OCI-LY7 (cell line): Measurements from ENCODE around the gene CATSPERD. TPM values are rescaled to one million over a fixed set of nuclear protein-coding genes. Genes with fewer than 3 reads are reported as not detected.

Source experiments
- BruUV-seq: library from RNA; stranded (reverse); fragments of 400-500 nt; replicated peaks from 2 replicates; lab custom pipeline; 2021; lab: Mats Ljungman, UMichigan
- CTCF ChIA-PET: fragments of 300-600 bp; sonication (Branson Sonifier 250); formaldehyde crosslinking; loops from one replicate; lab custom pipeline; 2022; ENCODE audit warnings: antibody characterized with exemption; ENCODE audit not compliant: unreplicated experiment; lab: Charles Lee
- POLR2A ChIA-PET: fragments of 300-600 bp; sonication (Branson Sonifier 250); formaldehyde crosslinking; loops from one replicate; lab custom pipeline; 2022; ENCODE audit warnings: antibody characterized with exemption; lab: Charles Lee
- DNase-seq: peaks from one replicate; pipeline ENCODE4 v3.0.0-alpha.2; 2015; ENCODE audit warnings: low spot score
- H2AFZ ChIP-seq: fragments of 200-600 bp; sonication (generic), shearing (Covaris generic); 2 replicates; pipeline ENCODE4 v1.6.1; 2014; ENCODE audit warnings: mild to moderate bottlenecking, antibody characterized with exemption, low read length, moderate library complexity
- H3K27ac ChIP-seq: fragments of 200-600 bp; sonication (generic); 2 replicates; pipeline ENCODE4 v1.5.1; 2014; ENCODE audit warnings: mixed run types, low read depth, mild to moderate bottlenecking, moderate library complexity, low read length, inconsistent platforms; ENCODE audit not compliant: poor library complexity, severe bottlenecking
- H3K36me3 ChIP-seq: fragments of 200-600 bp; sonication (generic); 2 replicates; pipeline ENCODE4 v1.6.1; 2014; ENCODE audit warnings: mild to moderate bottlenecking, antibody characterized with exemption, low read length, moderate library complexity, mixed read lengths; ENCODE audit not compliant: insufficient read depth
- H3K4me1 ChIP-seq: fragments of 200-600 bp; sonication (generic); 2 replicates; pipeline ENCODE4 v1.5.1; 2014; ENCODE audit warnings: mild to moderate bottlenecking, low read length; ENCODE audit not compliant: insufficient read depth, poor library complexity, severe bottlenecking
- H3K4me2 ChIP-seq: fragments of 200-600 bp; sonication (generic); 2 replicates; pipeline ENCODE4 v1.6.1; 2014; ENCODE audit warnings: mild to moderate bottlenecking, low read length
- H3K4me3 ChIP-seq: fragments of 200-600 bp; sonication (generic); 2 replicates; pipeline ENCODE4 v1.5.1; 2014; ENCODE audit warnings: mild to moderate bottlenecking, low read depth, low read length; ENCODE audit not compliant: poor library complexity, severe bottlenecking
- H3K79me2 ChIP-seq: fragments of 200-600 bp; sonication (generic); 2 replicates; pipeline ENCODE4 v1.6.1; 2016; ENCODE audit warnings: low read depth, mild to moderate bottlenecking, low read length, moderate library complexity, mixed read lengths; ENCODE audit not compliant: insufficient read depth
- H3K9me2 ChIP-seq: fragments of 200-600 bp; sonication (generic); 2 replicates; pipeline ENCODE4 v1.6.1; 2016; ENCODE audit warnings: mild to moderate bottlenecking, low read length, mixed read lengths; ENCODE audit not compliant: insufficient read depth
- H3K9me3 ChIP-seq: fragments of 200-600 bp; sonication (generic); 2 replicates; pipeline ENCODE4 v1.6.1; 2014; ENCODE audit warnings: mild to moderate bottlenecking, mixed run types, low read length, mixed read lengths
- H4K20me1 ChIP-seq: fragments of 200-600 bp; sonication (generic); 2 replicates; pipeline ENCODE4 v1.6.1; 2014; ENCODE audit warnings: mild to moderate bottlenecking, antibody characterized with exemption, low read length, moderate library complexity, mixed read lengths; ENCODE audit not compliant: insufficient read depth
- CTCF ChIP-seq: fragments of 200-600 bp; sonication (generic); conservative IDR thresholded peaks from 2 replicates; pipeline ENCODE4 v1.5.1; 2014; ENCODE audit warnings: mild to moderate bottlenecking, antibody characterized with exemption, low read length, moderate library complexity, mixed read lengths
- EZH2phosphoT487 ChIP-seq: fragments of 200-600 bp; sonication (generic); IDR thresholded peaks from 2 replicates; pipeline ENCODE4 v1.6.1; 2018; ENCODE audit warnings: low read depth, borderline replicate concordance, mild to moderate bottlenecking, mixed run types, antibody characterized with exemption, low read length, moderate library complexity, mixed read lengths
- intact Hi-C: fragments of 100-400 bp; cut with micrococcal nuclease; formaldehyde crosslinking; loops from one replicate; pipeline ENCODE4 v1.10.0; 2022; ENCODE audit not compliant: unreplicated experiment
- total RNA-seq, 2 experiments: library from RNA; depleted of rRNA in 1 of 2; stranded (reverse); fragments of >200 nt in 1 of 2; shearing (Covaris generic) in 1 of 2; gene quantifications; 2 replicates each; pipeline ENCODE4 v1.2.3, GENCODE V29; 2014 to 2022

The CATSPERD gene
- total RNA-seq, 2 experiments from 2014 or later = not detected

- BruUV-seq = no TSS peak
- ChIA-PET POLR2A (no interaction called here), CTCF (no interaction called here)
- DNase-seq = no peak
- Histone ChIP-seq H3K79me2 (no peaks in the 10 kb centered on the region), H2AFZ (no peak overlapping the region), H4K20me1 (no peaks in the 10 kb centered on the region), H3K4me3 (no peak overlapping the region), H3K4me2 (no peak overlapping the region), H3K36me3 (no peaks in the 10 kb centered on the region), H3K9me2 (no peaks in the 10 kb centered on the region), H3K9me3 (no peaks in the 10 kb centered on the region), H3K27ac (no peak overlapping the region), H3K4me1 (no peaks in the 10 kb centered on the region)
- TF ChIP-seq CTCF = no peak
- TF ChIP-seq EZH2phosphoT487 = no peak
- intact Hi-C loops = no loop called here
Observed at GRCh38 chr19:5814123-5814851, 93.8 kb downstream of the CATSPERD start.

- Histone ChIP-seq H3K79me2 (no peaks in the 10 kb centered on the region), H3K9me2 (no peaks in the 10 kb centered on the region), H3K4me2 (no peak overlapping the region), H3K4me1 (no peaks in the 10 kb centered on the region), H3K27ac (no peak overlapping the region), H3K9me3 (no peaks in the 10 kb centered on the region), H4K20me1 (no peaks in the 10 kb centered on the region), H3K4me3 (no peak overlapping the region), H2AFZ (no peak overlapping the region), H3K36me3 (no peaks in the 10 kb centered on the region)
- DNase-seq = no peak
- ChIA-PET POLR2A (no interaction called here), CTCF (no interaction called here)
- intact Hi-C loops = no loop called here
- TF ChIP-seq EZH2phosphoT487 (no peak), CTCF (no peak)
- no TSS peak for BruUV-seq
Observed at GRCh38 chr19:5814852-5815246, 94.4 kb downstream of the CATSPERD start.

- no peak overlapping the region for H2AFZ ChIP-seq
- H3K4me2 ChIP-seq = no peak overlapping the region
- POLR2A ChIA-PET = no interaction called here
- CTCF ChIA-PET = no interaction called here
- no peaks in the 10 kb centered on the region for H3K9me3 ChIP-seq
- H3K36me3 ChIP-seq = no peaks in the 10 kb centered on the region
- H3K27ac ChIP-seq = no peak overlapping the region
- no peak for TF ChIP-seq EZH2phosphoT487
- TF ChIP-seq CTCF = no peak
- H3K79me2 ChIP-seq = no peaks in the 10 kb centered on the region
- no peaks in the 10 kb centered on the region for H4K20me1 ChIP-seq
- no peak overlapping the region for H3K4me3 ChIP-seq
- peaks cover 8% of the 10 kb centered on the region for H3K4me1 ChIP-seq
- H3K9me2 ChIP-seq = no peaks in the 10 kb centered on the region
- no TSS peak for BruUV-seq
- intact Hi-C loops = no loop called here
- DNase-seq = no peak
Observed at GRCh38 chr19:5817218-5817617, 96.8 kb downstream of the CATSPERD start.
